HepG2 (cell line): ENCODE results near the gene TMX2. TPM values are rescaled to one million over a fixed set of nuclear protein-coding genes. Genes with fewer than 3 reads are reported as not detected.

ENCODE experiments used
- ATAC-seq: fragments of 200-7000 bp; cut with Tn5 transposase; 3 replicates; pipeline ENCODE4 v1.9.1; 2020; ENCODE audit warnings: mild to moderate bottlenecking, moderate library complexity
- BruUV-seq: library from RNA; stranded (reverse); fragments of 400-500 nt; replicated peaks from 2 replicates; lab custom pipeline; 2021; lab: Mats Ljungman, UMichigan
- CTCF ChIA-PET: fragments of 300-600 bp; formaldehyde crosslinking; extraction: SDS; loops from one replicate; lab custom pipeline; 2021; ENCODE audit warnings: low total read pairs, inconsistent platforms, low intra/inter-chr PET ratio; lab: Yijun Ruan, JAX
- POLR2A ChIA-PET: fragments of 350-600 bp; sonication (Branson Sonifier 250); formaldehyde crosslinking; loops from one replicate; lab custom pipeline; 2020; ENCODE audit warnings: antibody characterized with exemption, inconsistent platforms; lab: Yijun Ruan, JAX
- DNase-seq: peaks from one replicate; pipeline ENCODE4 v3.0.0-alpha.2; 2015; ENCODE audit warnings: low spot score
- FAIRE-seq: peaks from 3 replicates; lab custom pipeline; 2011; peaks lifted over from hg19 to GRCh38; lab: Jason Lieb, UNC
- H2AFZ ChIP-seq: one replicate; pipeline ENCODE4 v1.6.1; 2011; ENCODE audit warnings: low read length, inconsistent platforms
- H3K27ac ChIP-seq: fragments of 300-600 bp; 3 replicates; pipeline ENCODE4 v1.8.0; 2011; ENCODE audit warnings: mixed run types, mild to moderate bottlenecking, mixed read lengths, low read length, inconsistent platforms; ENCODE audit not compliant: insufficient read depth; ENCODE audit errors: extremely low read length
- H3K27me3 ChIP-seq, 2 experiments: fragments of 200-600 bp in 1 of 2; 2 replicates in 1 of 2; 3 replicates in 1 of 2; pipeline versions ENCODE4 v1.6.0 to v1.8.0; 2011; ENCODE audit warnings: low read length in 2 of 2, mild to moderate bottlenecking in 2 of 2, moderate library complexity in 2 of 2, inconsistent platforms in 1 of 2; ENCODE audit not compliant: insufficient read depth in 2 of 2, control insufficient read depth in 1 of 2
- H3K36me3 ChIP-seq, 2 experiments: fragments of 200-600 bp in 1 of 2; replicated peaks in 1 of 2; 2 replicates in 1 of 2; 3 replicates in 1 of 2; pipeline versions ENCODE4 v1.5.1 to v1.8.0; 2011; ENCODE audit warnings: low read length in 2 of 2, inconsistent platforms in 1 of 2; ENCODE audit not compliant: insufficient read depth in 2 of 2, control insufficient read depth in 1 of 2
- H3K4me1 ChIP-seq: 2 replicates; pipeline ENCODE4 v1.5.1; 2012; ENCODE audit warnings: low read length, inconsistent platforms; ENCODE audit not compliant: insufficient read depth
- H3K4me2 ChIP-seq: 2 replicates; pipeline ENCODE4 v1.6.0; 2011; ENCODE audit warnings: low read depth, low read length, inconsistent platforms
- H3K4me3 ChIP-seq, 3 experiments: fragments of 200-600 bp in 1 of 3; sonication (generic), shearing (Covaris generic) in 1 of 3; replicated peaks in 1 of 3; 2 replicates each; pipeline ENCODE4 v1.5.1; 2011 to 2016; ENCODE audit warnings: low read length in 3 of 3, inconsistent platforms in 2 of 3, low read depth in 2 of 3, mild to moderate bottlenecking in 2 of 3, control low read depth in 1 of 3, mixed read lengths in 1 of 3; ENCODE audit not compliant: insufficient read depth in 1 of 3
- H3K79me2 ChIP-seq: one replicate; pipeline ENCODE4 v1.6.1; 2011; ENCODE audit warnings: low read length, inconsistent platforms; ENCODE audit not compliant: insufficient read depth
- H3K9ac ChIP-seq: 2 replicates; pipeline ENCODE4 v1.6.0; 2011; ENCODE audit warnings: mild to moderate bottlenecking, low read depth, low read length, inconsistent platforms; ENCODE audit not compliant: insufficient read depth
- H3K9me3 ChIP-seq: 2 replicates; pipeline ENCODE4 v1.5.1; 2012; ENCODE audit warnings: mild to moderate bottlenecking, low read length
- H4K20me1 ChIP-seq: 2 replicates; pipeline ENCODE4 v1.6.0; 2011; ENCODE audit warnings: inconsistent platforms, mild to moderate bottlenecking, low read length, moderate library complexity; ENCODE audit not compliant: insufficient read depth
- ATAD3A ChIP-seq: sonication (generic); formaldehyde crosslinking; IDR thresholded peaks from 2 replicates; pipeline ENCODE4 v1.4.0; 2020; ENCODE audit warnings: missing genetic modification reagents
- CENPT ChIP-seq: sonication (generic); formaldehyde crosslinking; IDR thresholded peaks from 2 replicates; pipeline ENCODE4 v1.8.0; 2022; ENCODE audit warnings: low read depth, mild to moderate bottlenecking, moderate library complexity, missing genetic modification reagents
- CREM ChIP-seq, 2 experiments: sonication (generic) in 1 of 2; formaldehyde crosslinking in 1 of 2; IDR thresholded peaks; 2 replicates each; pipeline versions ENCODE4 v1.4.0 to v1.6.1; 2016 to 2020; ENCODE audit warnings: antibody characterized with exemption in 1 of 2, mild to moderate bottlenecking in 1 of 2, missing genetic modification reagents in 1 of 2
- ISL2 ChIP-seq: sonication (generic); formaldehyde crosslinking; IDR thresholded peaks from 2 replicates; pipeline ENCODE4 v1.5.0; 2020; ENCODE audit warnings: missing genetic modification reagents
- KMT2A ChIP-seq: sonication (generic); formaldehyde crosslinking; IDR thresholded peaks from 2 replicates; pipeline ENCODE4 v1.4.0; 2020; ENCODE audit warnings: missing genetic modification reagents
- MAFK ChIP-seq, 2 experiments: IDR thresholded peaks in 1 of 2; conservative IDR thresholded peaks in 1 of 2; 2 replicates each; pipeline ENCODE4 v1.6.1; 2011; ENCODE audit warnings: improper control_type of control experiment in 2 of 2, low read length in 2 of 2
- NFYB ChIP-seq: sonication (generic); formaldehyde crosslinking; IDR thresholded peaks from 2 replicates; pipeline ENCODE4 v1.4.0; 2020; ENCODE audit warnings: missing genetic modification reagents
- POLR2A ChIP-seq, 2 experiments: IDR thresholded peaks; 2 replicates each; pipeline ENCODE4 v1.6.1; 2011; ENCODE audit warnings: low read depth in 2 of 2, low read length in 2 of 2, mild to moderate bottlenecking in 1 of 2, moderate library complexity in 1 of 2; ENCODE audit not compliant: insufficient read depth in 1 of 2
- PRPF4 ChIP-seq: fragments of 200-400 bp; formaldehyde crosslinking; IDR thresholded peaks from 2 replicates; pipeline ENCODE4 v1.6.1; 2016; ENCODE audit warnings: low read length, low read depth; ENCODE audit not compliant: poor library complexity, severe bottlenecking
- RFX1 ChIP-seq: fragments of 450-650 bp; IDR thresholded peaks from 2 replicates; pipeline ENCODE4 v1.6.1; 2017
- SMARCC2 ChIP-seq: fragments of 450-650 bp; IDR thresholded peaks from 2 replicates; pipeline ENCODE4 v1.6.1; 2017; ENCODE audit warnings: antibody characterized with exemption, mild to moderate bottlenecking
- ZNF274 ChIP-seq: sonication (generic); formaldehyde crosslinking; IDR thresholded peaks from 2 replicates; pipeline ENCODE4 v1.5.1; 2020; ENCODE audit warnings: mild to moderate bottlenecking, missing genetic modification reagents
- ZNF44 ChIP-seq: sonication (generic); formaldehyde crosslinking; IDR thresholded peaks from 2 replicates; pipeline ENCODE4 v1.5.1; 2020; ENCODE audit warnings: mild to moderate bottlenecking, missing genetic modification reagents
- ZNF510 ChIP-seq: sonication (generic); formaldehyde crosslinking; IDR thresholded peaks from 2 replicates; pipeline ENCODE4 v1.4.0; 2020; ENCODE audit warnings: low read depth, mild to moderate bottlenecking, missing genetic modification reagents
- ZNF543 ChIP-seq: sonication (generic); formaldehyde crosslinking; IDR thresholded peaks from 2 replicates; pipeline ENCODE4 v1.4.0; 2020; ENCODE audit warnings: mild to moderate bottlenecking, missing genetic modification reagents
- ZNF598 ChIP-seq: sonication (generic); formaldehyde crosslinking; IDR thresholded peaks from 2 replicates; pipeline ENCODE4 v1.5.1; 2020; ENCODE audit warnings: mild to moderate bottlenecking, missing genetic modification reagents, borderline replicate concordance
- WGBS: methylation state at CpG from one replicate; pipeline ENCODE4 v1.1.6; 2017; ENCODE audit warnings: low lambda C conversion rate; 5-methylcytosine and 5-hydroxymethylcytosine counted together
- in situ Hi-C: cut with HindIII; loops from 2 replicates; pipeline ENCODE4 v1.10.0; 2017; ENCODE audit warnings: low pct_unique_long_range_greater_than_20kb; ENCODE audit not compliant: extremely low pct_ligation_motif_present
- intact Hi-C: fragments of 100-400 bp; cut with micrococcal nuclease; formaldehyde crosslinking; loops from one replicate; pipeline ENCODE4 v1.10.0; 2022; ENCODE audit not compliant: unreplicated experiment
- polyA plus RNA-seq, 8 experiments: library from polyadenylated mRNA; depleted of rRNA in 3 of 8; stranded (reverse) in 7 of 8; unstranded in 1 of 8; fragments of >200 nt; fragmentation: Illumina TruSeq in 4 of 8; extraction: Trizol in 4 of 8; gene quantifications; 2 replicates each; pipeline versions ENCODE4 v1.2.1 to v1.2.3, GENCODE V29; 2011 to 2016; ENCODE audit warnings: low read depth in 4 of 8, missing spikeins in 1 of 8, mixed read lengths in 1 of 8; ENCODE audit not compliant: insufficient read depth in 1 of 8
- total RNA-seq, 5 experiments: library from RNA; depleted of rRNA; stranded (reverse); fragments of >200 nt; fragmentation: Illumina TruSeq; extraction: Trizol; gene quantifications; 2 replicates each; pipeline ENCODE4 v1.2.3, GENCODE V29; 2016; ENCODE audit warnings: low read depth in 1 of 5

TMX2 gene
- total and polyA plus RNA-seq, 2 of the 13 experiments (the other 11 are each of a cell fraction or from before 2014, with no cell fraction given), result 84.5 to 129 TPM

- Histone ChIP-seq H3K79me2 (peaks cover 12% of the 10 kb centered on the region), H3K9ac (no peak overlapping the region), H2AFZ (no peak overlapping the region), H3K4me1 (peaks cover 7% of the 10 kb centered on the region; the same call in 1 of the 2 replicates), H3K36me3 (peaks cover 7 to 49% of the 10 kb centered on the region in 2 experiments), H3K9me3 (no peaks in the 10 kb centered on the region), H3K4me3 (no peak overlapping the region), H3K27me3 (no peaks in the 10 kb centered on the region), H4K20me1 (no peaks in the 10 kb centered on the region), H3K4me2 (no peak overlapping the region), H3K27ac (no peak overlapping the region)
- ChIA-PET POLR2A (interaction anchor here (0.8 to 1.2 kb wide), 3 partner anchors 17 to 34 kb away, joined by 4 to 8 read pairs (median 5); partner anchors contain the start of gene CTNND1), CTCF (no interaction called here)
- 100% methylated on average over 1 of the region's 2 CpGs for WGBS
- BruUV-seq, result no TSS peak
- ATAC-seq (no peak), FAIRE-seq (no peak), DNase-seq (no peak)
- TF ChIP-seq PRPF4, result no peak
- intact Hi-C loops, result no loop called here
- in situ Hi-C loops, result loop anchor here (10.0 kb wide), 1 partner anchor 770 kb away; no protein-coding TSS in a partner anchor
These were observed 32.0 kb downstream of the TMX2 start for GRCh38 chr11:57744357-57744756.

GRCh38 chr11:57745206-57745605 is 32.8 kb downstream of the TMX2 start:
- POLR2A ChIA-PET, result interaction anchor here (1.0 to 1.2 kb wide), 3 partner anchors 16 to 55 kb away, joined by 3 to 5 read pairs (median 3); partner anchors contain the start of gene CTNND1
- Histone ChIP-seq H3K36me3 (peaks cover 7 to 40% of the 10 kb centered on the region in 2 experiments), H3K27me3 (no peaks in the 10 kb centered on the region), H3K4me2 (no peak overlapping the region), H3K9me3 (no peaks in the 10 kb centered on the region), H4K20me1 (no peaks in the 10 kb centered on the region), H3K9ac (no peak overlapping the region), H3K79me2 (peaks cover 12% of the 10 kb centered on the region), H3K4me3 (no peak overlapping the region), H3K4me1 (peaks cover 7% of the 10 kb centered on the region; the same call in 1 of the 2 replicates), H3K27ac (no peak overlapping the region), H2AFZ (no peak overlapping the region)
- ATAC-seq (no peak), FAIRE-seq (no peak), DNase-seq (no peak)
- in situ Hi-C loops, result loop anchor here (10.0 kb wide), 1 partner anchor 770 kb away; no protein-coding TSS in a partner anchor
- BruUV-seq, result no TSS peak
- no peak for TF ChIP-seq CREM (IDR thresholded peaks at IDR 0.05)
- no peak for TF ChIP-seq CREM (CRISPR knock-in tag; IDR thresholded peaks at IDR 0.05)
- TF ChIP-seq ATAD3A (CRISPR knock-in tag), result no peak
- TF ChIP-seq ZNF543 (CRISPR knock-in tag), result no peak
- no peak for TF ChIP-seq ISL2
- no peak for TF ChIP-seq ZNF510 (CRISPR knock-in tag)
- TF ChIP-seq SMARCC2, result no peak
- TF ChIP-seq ZNF44 (CRISPR knock-in tag), result no peak
- no peak for TF ChIP-seq RFX1
- TF ChIP-seq MAFK (conservative IDR thresholded peaks at IDR 0.05 in 1 of 2, IDR thresholded peaks at IDR 0.05 in 1 of 2; ENCODE audit: low read length in 2 of 2), result no peak
- no peak for TF ChIP-seq CENPT (CRISPR knock-in tag)
- no peak for TF ChIP-seq NFYB (CRISPR knock-in tag)
- TF ChIP-seq ZNF598 (CRISPR knock-in tag), result no peak
- no peak for TF ChIP-seq KMT2A (CRISPR knock-in tag)
- TF ChIP-seq POLR2A (IDR thresholded peaks at IDR 0.05; ENCODE audit: insufficient read depth in 1 of 2, low read depth in 2 of 2, low read length in 2 of 2), result no peak
- no peak for TF ChIP-seq ZNF274 (CRISPR knock-in tag)
- WGBS, result 97% methylated on average over 5 of the region's 5 CpGs
- CTCF ChIA-PET, result no interaction called here
- intact Hi-C loops, result no loop called here
